GM12873 (cell line): ENCODE measurements around the gene PTPRN2.

ENCODE experiments used
- CTCF ChIP-seq: IDR thresholded peaks from 2 replicates; pipeline ENCODE4 v1.5.1; 2012; ENCODE audit warnings: low read depth, mild to moderate bottlenecking, moderate library complexity, low read length, control low read depth; ENCODE audit not compliant: insufficient read depth; ENCODE audit errors: missing control alignments

PTPRN2 gene

GRCh38 chr7:157528785-157529341 is 1058.8 kb downstream of the PTPRN2 start:
- no peak for TF ChIP-seq CTCF

DNA sequence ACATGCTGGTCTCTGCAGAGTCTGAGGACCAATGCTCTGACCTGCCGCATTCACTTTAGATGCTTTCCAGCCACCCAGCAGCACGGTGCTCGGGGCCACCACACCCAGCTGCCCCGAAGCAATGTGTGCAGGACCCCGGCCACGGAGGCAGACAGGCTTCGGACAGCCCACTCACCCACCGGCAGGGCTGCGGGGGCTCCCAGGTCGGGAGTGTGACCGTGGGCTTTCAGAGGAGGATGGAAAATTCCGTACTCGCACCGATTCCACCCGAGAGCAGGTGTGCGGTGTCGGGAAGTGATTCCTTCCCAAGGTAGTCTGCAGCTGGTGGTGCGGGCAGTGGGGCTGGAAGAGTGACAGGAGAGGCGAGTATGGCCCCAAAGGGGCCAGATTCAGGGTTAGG is 1059.9 kb downstream of the PTPRN2 start:
- no peak for TF ChIP-seq CTCF

DNA sequence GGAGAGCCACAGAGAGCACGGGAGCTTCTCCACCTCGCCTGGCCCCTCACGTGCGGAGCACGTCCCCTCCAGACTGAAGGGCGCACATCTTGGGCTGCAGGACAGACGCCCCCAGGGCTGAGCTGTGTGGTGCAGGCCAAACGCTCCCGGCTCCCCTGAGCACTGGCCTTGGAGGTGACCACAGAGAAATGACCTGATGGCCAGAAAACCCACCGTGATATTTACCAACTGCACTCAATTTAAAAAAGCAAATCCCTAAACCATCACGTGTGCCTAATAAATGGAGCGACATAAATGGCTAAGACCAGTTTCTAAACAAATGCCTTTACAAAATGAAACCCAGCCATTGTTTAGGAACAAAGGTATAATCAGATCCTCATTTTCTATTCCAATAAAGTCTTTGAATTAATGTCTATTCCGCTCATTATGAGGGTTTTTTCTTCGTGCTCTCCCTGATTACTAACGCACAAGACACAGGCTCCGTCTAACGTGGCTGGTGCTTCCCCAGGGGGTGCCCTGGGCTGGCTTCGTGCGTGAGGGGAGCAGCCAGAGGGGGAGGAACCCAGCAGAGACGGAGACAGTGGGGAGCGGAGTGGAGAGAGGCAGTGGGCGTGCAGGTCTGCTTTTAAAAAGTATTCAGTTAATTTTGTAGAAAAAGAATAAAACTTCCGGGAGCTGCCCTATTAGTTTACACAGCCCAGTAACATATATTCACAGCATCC is 1060.5 kb downstream of the PTPRN2 start:
- no peak for TF ChIP-seq CTCF

GRCh38 chr7:157526005-157526912 is 1061.4 kb downstream of the PTPRN2 start:
- TF ChIP-seq CTCF: no peak

GRCh38 chr7:157525491-157525915 is 1062.1 kb downstream of the PTPRN2 start:
- no peak for TF ChIP-seq CTCF

DNA sequence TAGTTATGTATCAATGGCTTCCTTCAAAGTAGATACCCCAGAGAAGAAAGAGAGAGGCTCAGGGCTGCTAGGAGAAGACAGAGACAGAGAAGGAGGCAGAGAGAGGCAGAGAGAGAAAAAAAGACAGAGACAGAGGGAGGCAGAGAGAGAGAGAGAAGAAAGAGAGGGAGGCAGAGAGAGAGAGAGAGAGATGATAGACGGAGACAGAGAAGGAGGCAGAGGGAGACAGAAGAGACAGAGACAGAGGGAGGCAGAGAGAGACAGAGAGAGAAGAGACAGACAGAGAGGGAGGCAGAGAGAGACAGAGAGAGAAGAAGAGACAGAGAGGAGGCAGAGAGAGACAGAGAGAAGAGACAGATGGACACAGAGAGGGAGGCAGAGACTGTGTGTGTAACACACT is 1062.9 kb downstream of the PTPRN2 start:
- no peak for TF ChIP-seq CTCF
